Measurements from ENCODE around the gene ATP10A. TPM values are rescaled to one million over a fixed set of nuclear protein-coding genes. Genes with fewer than 3 reads are reported as not detected.

Gene ATP10A
- total RNA-seq (10 to 100 TPM; 55.2 to 59.1 TPM), polyA plus RNA-seq (10 to 100 TPM in 1 of 3 donors, 1 to 10 TPM in 2; 5.2 to 18.1 (median 5.9) TPM), total RNA-seq (57.2 to 211 (median 105) reads per million in 6 experiments)

GRCh38 chr15:25863111-25863967 is at the start of gene ATP10A:
Gene ATP10A, minus strand, starts transcription at chr15:25863327. Its CDS starts 231 bp downstream, at chr15:25863096.
- H3K27ac Mint-ChIP-seq: peak within 1 kb of the TSS; percentile 97 to 100 (median 98)
- peaks cover 0 to 8% (median 0%) of the 10 kb centered on the region in 5 donors for H3K27me3 Mint-ChIP-seq
- POLR2A ChIA-PET: interaction anchor here (0.9 to 8.5 kb wide), 10 partner anchors 9 to 219 kb away, joined by 3 to 201 read pairs (median 4); no protein-coding TSS in a partner anchor
- H3K9me3 Mint-ChIP-seq: peaks cover 0 to 1% (median 0%) of the 10 kb centered on the region in 9 donors
- H3K4me3 Mint-ChIP-seq: peak within 1 kb of the TSS; percentile 93 to 96 (median 95)
- H3K4me1 Mint-ChIP-seq: peaks cover 33 to 50% (median 44%) of the 10 kb centered on the region in 4 donors
- DNase-seq: peak in 6 of 10 donors; percentile 25 to 51 (median 42)
- peaks cover 0 to 2% (median 0%) of the 10 kb centered on the region in 3 donors for H3K36me3 Mint-ChIP-seq
- ATAC-seq: peak in 1 of 2 donors; percentile 1

GRCh38 chr15:25912035-25912434 is 48.9 kb upstream of the ATP10A start:
- H3K27ac Mint-ChIP-seq: no peak overlapping the region
- POLR2A ChIA-PET: no interaction called here
- H3K36me3 Mint-ChIP-seq: no peaks in the 10 kb centered on the region
- no peak for DNase-seq
- H3K4me3 Mint-ChIP-seq: no peak overlapping the region
- peaks cover 0 to 8% (median 0%) of the 10 kb centered on the region in 9 donors for H3K9me3 Mint-ChIP-seq
- no peak for ATAC-seq
- peaks cover 0 to 3% (median 0%) of the 10 kb centered on the region in 5 donors for H3K27me3 Mint-ChIP-seq
- H3K4me1 Mint-ChIP-seq: peaks cover 0 to 2% (median 0%) of the 10 kb centered on the region in 4 donors

GRCh38 chr15:25910832-25911231 is 47.7 kb upstream of the ATP10A start:
- no peak for ATAC-seq
- Mint-ChIP-seq H3K4me3 (no peak overlapping the region), H3K4me1 (peaks cover 0 to 2% (median 0%) of the 10 kb centered on the region in 4 donors), H3K9me3 (peaks cover 0 to 8% (median 0%) of the 10 kb centered on the region in 9 donors), H3K27me3 (no peaks in the 10 kb centered on the region), H3K27ac (no peak overlapping the region), H3K36me3 (no peaks in the 10 kb centered on the region)
- POLR2A ChIA-PET: no interaction called here
- no peak for DNase-seq

- Mint-ChIP-seq H3K27me3 (no peaks in the 10 kb centered on the region), H3K36me3 (no peaks in the 10 kb centered on the region), H3K9me3 (peaks cover 0 to 8% (median 0%) of the 10 kb centered on the region in 9 donors), H3K27ac (no peak overlapping the region), H3K4me1 (peaks cover 0 to 2% (median 0%) of the 10 kb centered on the region in 4 donors), H3K4me3 (no peak overlapping the region)
- DNase-seq: no peak
- POLR2A ChIA-PET: no interaction called here
- ATAC-seq: no peak
Observed at GRCh38 chr15:25909806-25910205, 46.7 kb upstream of the ATP10A start.

GRCh38 chr15:25909325-25909724 is 46.2 kb upstream of the ATP10A start:
- H3K4me3 Mint-ChIP-seq: no peak overlapping the region

GRCh38 chr15:25905140-25905539 is 42.0 kb upstream of the ATP10A start:
- DNase-seq (no peak), ATAC-seq (no peak)
- Mint-ChIP-seq H3K27me3 (no peaks in the 10 kb centered on the region), H3K36me3 (no peaks in the 10 kb centered on the region), H3K4me3 (no peak overlapping the region), H3K4me1 (peaks cover 13 to 24% (median 19%) of the 10 kb centered on the region in 4 donors), H3K9me3 (no peaks in the 10 kb centered on the region), H3K27ac (peak overlapping the region in 2 of 10 donors; percentile 15 to 24)
- POLR2A ChIA-PET: no interaction called here

More at GRCh38 chr15:25909325-25909724, 46.2 kb upstream of the ATP10A start:
- POLR2A ChIA-PET: no interaction called here
- H3K4me1 Mint-ChIP-seq: peaks cover 0 to 2% (median 0%) of the 10 kb centered on the region in 4 donors
- peaks cover 0 to 4% (median 0%) of the 10 kb centered on the region in 9 donors for H3K9me3 Mint-ChIP-seq
- no peak for ATAC-seq
- no peaks in the 10 kb centered on the region for H3K27me3 Mint-ChIP-seq
- no peak for DNase-seq
- H3K36me3 Mint-ChIP-seq: no peaks in the 10 kb centered on the region
- H3K27ac Mint-ChIP-seq: no peak overlapping the region

GRCh38 chr15:25903024-25903581 is 40.0 kb upstream of the ATP10A start:
- Mint-ChIP-seq H3K9me3 (no peaks in the 10 kb centered on the region), H3K27me3 (no peaks in the 10 kb centered on the region), H3K4me1 (peaks cover 13 to 24% (median 19%) of the 10 kb centered on the region in 4 donors), H3K27ac (peak overlapping the region; percentile 61 to 92 (median 77)), H3K4me3 (peak overlapping the region in 8 of 10 donors; percentile 19 to 79 (median 60)), H3K36me3 (no peaks in the 10 kb centered on the region)
- peak; percentile 50 to 72 for ATAC-seq
- POLR2A ChIA-PET: interaction anchor here (1.1 to 1.3 kb wide), 3 partner anchors 9 to 92 kb away, joined by 3 to 5 read pairs (median 4); no protein-coding TSS in a partner anchor
- peak in 3 of 10 donors; percentile 7 to 17 (median 9) for DNase-seq

GRCh38 chr15:25901811-25902605 is 38.9 kb upstream of the ATP10A start:
- Mint-ChIP-seq H3K36me3 (no peaks in the 10 kb centered on the region), H3K4me3 (peak overlapping the region in 4 of 10 donors; percentile 56 to 79 (median 65)), H3K4me1 (peaks cover 13 to 24% (median 19%) of the 10 kb centered on the region in 4 donors), H3K27ac (peak overlapping the region in 2 of 10 donors; percentile 57 to 88), H3K27me3 (no peaks in the 10 kb centered on the region), H3K9me3 (no peaks in the 10 kb centered on the region)
- POLR2A ChIA-PET: no interaction called here
- ATAC-seq: no peak
- DNase-seq: no peak

GRCh38 chr15:25900901-25901300 is 37.8 kb upstream of the ATP10A start:
- no peak for ATAC-seq
- no peak overlapping the region for H3K4me3 Mint-ChIP-seq
- H3K36me3 Mint-ChIP-seq: no peaks in the 10 kb centered on the region
- H3K4me1 Mint-ChIP-seq: peaks cover 13 to 24% (median 19%) of the 10 kb centered on the region in 4 donors
- H3K9me3 Mint-ChIP-seq: no peaks in the 10 kb centered on the region
- DNase-seq: no peak
- peak overlapping the region in 2 of 10 donors; percentile 40 to 86 for H3K27ac Mint-ChIP-seq
- H3K27me3 Mint-ChIP-seq: no peaks in the 10 kb centered on the region
- POLR2A ChIA-PET: interaction anchor here (0.6 kb wide), 1 partner anchor 153 kb away, joined by 3 read pairs; no protein-coding TSS in a partner anchor

- ATAC-seq: no peak
- H3K4me1 Mint-ChIP-seq: peaks cover 13 to 24% (median 19%) of the 10 kb centered on the region in 4 donors
- no peaks in the 10 kb centered on the region for H3K36me3 Mint-ChIP-seq
- DNase-seq: no peak
- H3K27ac Mint-ChIP-seq: no peak overlapping the region
- POLR2A ChIA-PET: no interaction called here
- no peaks in the 10 kb centered on the region for H3K27me3 Mint-ChIP-seq
- H3K9me3 Mint-ChIP-seq: no peaks in the 10 kb centered on the region
- H3K4me3 Mint-ChIP-seq: no peak overlapping the region
Observed at GRCh38 chr15:25900431-25900830, 37.3 kb upstream of the ATP10A start.

- POLR2A ChIA-PET: no interaction called here
- Mint-ChIP-seq H3K36me3 (peaks cover 0 to 2% (median 0%) of the 10 kb centered on the region in 3 donors), H3K27ac (no peak overlapping the region), H3K9me3 (peaks cover 0 to 2% (median 0%) of the 10 kb centered on the region in 9 donors), H3K4me1 (peaks cover 13 to 24% (median 19%) of the 10 kb centered on the region in 4 donors), H3K27me3 (no peaks in the 10 kb centered on the region), H3K4me3 (no peak overlapping the region)
- DNase-seq (no peak), ATAC-seq (no peak)
Observed at GRCh38 chr15:25899870-25900269, 36.7 kb upstream of the ATP10A start.

GRCh38 chr15:25897658-25898057 is 34.5 kb upstream of the ATP10A start:
- POLR2A ChIA-PET: interaction anchor here (1.0 kb wide), 1 partner anchor 38 kb away, joined by 3 read pairs; no protein-coding TSS in a partner anchor
- H3K9me3 Mint-ChIP-seq: peaks cover 0 to 7% (median 3%) of the 10 kb centered on the region in 9 donors
- peaks cover 0 to 4% (median 0%) of the 10 kb centered on the region in 5 donors for H3K27me3 Mint-ChIP-seq
- peaks cover 0 to 7% (median 5%) of the 10 kb centered on the region in 3 donors for H3K36me3 Mint-ChIP-seq
- ATAC-seq (no peak), DNase-seq (no peak)
- H3K4me1 Mint-ChIP-seq: peaks cover 2 to 10% (median 3%) of the 10 kb centered on the region in 4 donors
- no peak overlapping the region for H3K4me3 Mint-ChIP-seq
- peak overlapping the region in 2 of 10 donors; percentile 51 to 71 for H3K27ac Mint-ChIP-seq

Data from naive thymus-derived CD8-positive, alpha-beta T cell (primary cell).